Activated CD4-positive, alpha-beta memory T cell treated with anti-CD3 and anti-CD28 coated beads, Interleukin-2, amount 10 ng/mL, durations not matched to agents 7 days and 5 days (primary cell): Measurements from ENCODE around the gene DTX3L. TPM values are rescaled to one million over a fixed set of nuclear protein-coding genes. Genes with fewer than 3 reads are reported as not detected.

Experiments
- CTCF ChIA-PET: fragments of 350-600 bp; sonication (Branson Sonifier 250); formaldehyde crosslinking; loops from one replicate; lab custom pipeline; 2021; ENCODE audit warnings: antibody characterized with exemption, inconsistent platforms; lab: Charles Lee
- POLR2A ChIA-PET: fragments of 350-600 bp; sonication (Branson Sonifier 250); formaldehyde crosslinking; loops from one replicate; lab custom pipeline; 2021; ENCODE audit warnings: antibody characterized with exemption; lab: Charles Lee
- DNase-seq: peaks from one replicate; pipeline ENCODE4 v3.0.0-alpha.2; 2020
- H3K27ac Mint-ChIP-seq: one replicate; pipeline ENCODE4 v1.8.0; 2021; ENCODE audit warnings: mild to moderate bottlenecking, mixed read lengths
- H3K27me3 Mint-ChIP-seq: one replicate; pipeline ENCODE4 v1.8.0; 2021; ENCODE audit warnings: mixed read lengths
- H3K36me3 Mint-ChIP-seq: one replicate; pipeline ENCODE4 v1.8.0; 2021; ENCODE audit warnings: low read depth, mixed read lengths
- H3K4me1 Mint-ChIP-seq: one replicate; pipeline ENCODE4 v1.8.0; 2021; ENCODE audit warnings: mixed read lengths
- H3K4me3 Mint-ChIP-seq: one replicate; pipeline ENCODE4 v1.8.0; 2021; ENCODE audit warnings: mild to moderate bottlenecking, mixed read lengths
- H3K9me3 Mint-ChIP-seq: one replicate; pipeline ENCODE4 v1.8.0; 2021; ENCODE audit warnings: mixed read lengths
- total RNA-seq, 2 experiments: library from RNA; stranded (reverse); gene quantifications; one replicate each; pipeline ENCODE4 v1.2.3, GENCODE V29; 2021

DTX3L gene
- total RNA-seq, 2 experiments from 2014 or later, result 135 to 144 TPM

DNA sequence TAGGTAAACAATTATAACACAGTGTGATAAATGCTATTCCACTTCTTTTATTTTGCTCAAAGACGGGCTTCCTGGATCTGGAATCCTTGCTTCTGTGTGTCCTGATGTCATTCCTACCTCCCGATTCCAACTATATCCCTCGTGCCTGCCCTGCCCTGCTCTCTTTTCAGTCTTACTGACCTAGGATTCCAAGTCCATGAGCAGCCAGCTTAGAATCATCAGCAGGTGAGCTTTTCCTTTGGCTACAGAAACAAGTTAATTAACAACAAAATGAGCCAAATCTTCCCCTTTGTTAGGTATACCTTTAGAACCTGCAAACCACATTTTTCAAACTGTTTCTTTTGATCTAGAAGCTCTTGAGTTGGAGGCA, 27.5 kb upstream of the DTX3L start:
- Mint-ChIP-seq H3K9me3 (no peaks in the 10 kb centered on the region), H3K27ac (no peak overlapping the region), H3K4me3 (no peak overlapping the region), H3K4me1 (peaks cover 63% of the 10 kb centered on the region), H3K27me3 (no peaks in the 10 kb centered on the region), H3K36me3 (peaks cover 93% of the 10 kb centered on the region)
- ChIA-PET CTCF (interaction anchor here (0.8 to 1.6 kb wide), 3 partner anchors 11 to 142 kb away, joined by 3 to 4 read pairs (median 4); no protein-coding TSS in a partner anchor), POLR2A (interaction anchor here (1.0 to 2.0 kb wide), 2 partner anchors 12 to 141 kb away, joined by 3 to 8 read pairs; no protein-coding TSS in a partner anchor)
- DNase-seq, result no peak

DNA sequence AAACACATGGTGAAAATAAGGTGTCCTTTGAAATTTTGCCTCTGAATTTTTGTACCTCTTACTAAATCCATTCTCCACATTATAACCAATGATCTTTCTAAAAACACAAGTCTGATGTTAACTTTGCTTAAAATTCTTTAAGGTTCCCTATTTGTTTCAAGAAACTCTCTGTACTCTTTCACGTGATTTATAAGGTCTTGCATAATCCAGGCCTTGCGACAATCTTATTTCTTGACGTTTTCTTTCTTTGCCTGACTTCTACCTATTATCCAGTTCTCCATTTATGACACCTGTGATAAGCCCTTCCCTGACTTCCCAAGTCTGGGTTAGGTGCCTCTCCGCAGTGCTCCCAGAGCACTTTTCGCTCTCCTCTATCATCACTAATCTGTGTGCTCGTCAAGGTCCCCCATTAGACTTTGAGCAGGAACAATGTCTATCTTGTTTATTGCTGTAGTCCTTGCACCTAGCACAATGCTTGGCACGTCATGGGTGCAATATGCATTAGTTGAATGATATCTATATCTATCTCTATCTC, 25.1 kb upstream of the DTX3L start:
- H3K27ac Mint-ChIP-seq, result no peak overlapping the region
- no peak overlapping the region for H3K4me3 Mint-ChIP-seq
- H3K9me3 Mint-ChIP-seq, result no peaks in the 10 kb centered on the region
- H3K4me1 Mint-ChIP-seq, result peaks cover 49% of the 10 kb centered on the region
- ChIA-PET CTCF (no interaction called here), POLR2A (interaction anchor here (1.2 kb wide), 1 partner anchor 155 kb away, joined by 3 read pairs; the partner anchor contains the start of gene FAM162A)
- peaks cover 86% of the 10 kb centered on the region for H3K36me3 Mint-ChIP-seq
- H3K27me3 Mint-ChIP-seq, result no peaks in the 10 kb centered on the region
- DNase-seq, result no peak

DNA sequence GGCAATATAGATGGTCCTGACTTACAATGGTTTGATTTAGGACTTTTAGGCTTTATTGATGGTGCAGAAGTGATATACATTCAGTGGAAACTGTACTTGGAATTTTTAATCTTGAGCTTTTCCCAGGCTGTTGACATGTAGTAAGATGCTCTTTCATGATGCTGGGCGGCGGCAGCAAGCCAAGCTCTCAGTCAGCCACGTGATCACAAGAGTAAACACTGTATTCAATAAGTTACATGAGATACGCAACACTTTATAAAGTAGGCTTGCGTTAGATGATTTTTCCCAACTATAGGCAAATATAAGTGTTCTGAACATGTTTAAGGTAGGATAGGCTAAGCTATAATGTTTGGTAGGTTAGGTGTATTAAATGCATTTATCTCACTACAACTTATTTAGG, 18.0 kb upstream of the DTX3L start:
- H3K4me1 Mint-ChIP-seq, result peaks cover 5% of the 10 kb centered on the region
- no peak for DNase-seq
- no peak overlapping the region for H3K27ac Mint-ChIP-seq
- ChIA-PET CTCF (interaction anchor here (0.8 kb wide), 1 partner anchor 13 kb away, joined by 3 read pairs; no protein-coding TSS in a partner anchor), POLR2A (interaction anchor here (0.5 to 1.2 kb wide), 2 partner anchors 9 to 133 kb away, joined by 3 read pairs; no protein-coding TSS in a partner anchor)
- H3K9me3 Mint-ChIP-seq, result no peaks in the 10 kb centered on the region
- no peak overlapping the region for H3K4me3 Mint-ChIP-seq
- peaks cover 80% of the 10 kb centered on the region for H3K36me3 Mint-ChIP-seq
- no peaks in the 10 kb centered on the region for H3K27me3 Mint-ChIP-seq

DNA sequence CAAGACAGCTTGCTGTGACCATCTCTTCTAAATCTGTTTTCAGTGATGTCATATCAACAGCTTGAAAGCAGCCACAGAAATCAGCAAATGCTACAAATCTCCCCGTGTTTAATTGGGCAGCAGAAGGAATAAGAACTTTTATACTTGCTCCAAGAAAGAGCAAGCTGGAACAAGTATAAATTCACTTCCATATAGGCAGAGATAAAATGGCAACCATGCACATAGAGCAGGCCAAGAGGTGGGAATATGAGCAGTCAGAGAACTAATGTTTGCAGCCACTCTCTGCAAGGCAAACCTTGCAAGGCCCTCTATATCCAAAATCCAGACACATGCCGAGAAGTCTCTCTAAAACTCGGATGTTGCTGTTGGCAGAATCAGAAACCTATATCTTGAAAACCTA, 16.1 kb upstream of the DTX3L start:
- peaks cover 5% of the 10 kb centered on the region for H3K4me1 Mint-ChIP-seq
- DNase-seq, result no peak
- CTCF ChIA-PET, result interaction anchor here (1.3 kb wide), 1 partner anchor 131 kb away, joined by 4 read pairs; no protein-coding TSS in a partner anchor
- no peaks in the 10 kb centered on the region for H3K27me3 Mint-ChIP-seq
- H3K4me3 Mint-ChIP-seq, result no peak overlapping the region
- no peaks in the 10 kb centered on the region for H3K9me3 Mint-ChIP-seq
- POLR2A ChIA-PET, result interaction anchor here (0.9 to 1.8 kb wide), 5 partner anchors 11 to 133 kb away, joined by 3 to 8 read pairs (median 4); no protein-coding TSS in a partner anchor
- no peak overlapping the region for H3K27ac Mint-ChIP-seq
- H3K36me3 Mint-ChIP-seq, result peaks cover 89% of the 10 kb centered on the region

DNA sequence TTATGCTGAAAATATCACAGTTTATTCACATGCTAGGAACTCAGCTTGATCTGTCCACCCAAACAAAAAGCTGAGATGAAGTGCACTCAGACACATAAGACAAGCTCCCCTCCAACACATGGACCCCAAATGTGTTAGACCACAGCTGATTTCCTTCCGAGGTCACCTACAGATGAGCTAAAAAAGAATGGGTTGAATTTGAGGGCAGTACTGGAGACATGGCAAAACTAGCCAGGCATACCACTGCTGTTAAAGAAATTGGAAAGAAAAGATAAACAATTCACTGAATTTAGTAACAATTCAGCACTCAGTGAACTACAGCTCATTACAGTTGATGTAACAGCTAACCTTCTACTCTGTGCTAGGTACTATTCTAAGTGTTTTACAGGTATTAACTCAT, 15.5 kb upstream of the DTX3L start:
- POLR2A ChIA-PET, result interaction anchor here (1.0 to 1.8 kb wide), 4 partner anchors 11 to 134 kb away, joined by 3 to 8 read pairs (median 4); no protein-coding TSS in a partner anchor
- no peaks in the 10 kb centered on the region for H3K27me3 Mint-ChIP-seq
- peaks cover 89% of the 10 kb centered on the region for H3K36me3 Mint-ChIP-seq

DNA sequence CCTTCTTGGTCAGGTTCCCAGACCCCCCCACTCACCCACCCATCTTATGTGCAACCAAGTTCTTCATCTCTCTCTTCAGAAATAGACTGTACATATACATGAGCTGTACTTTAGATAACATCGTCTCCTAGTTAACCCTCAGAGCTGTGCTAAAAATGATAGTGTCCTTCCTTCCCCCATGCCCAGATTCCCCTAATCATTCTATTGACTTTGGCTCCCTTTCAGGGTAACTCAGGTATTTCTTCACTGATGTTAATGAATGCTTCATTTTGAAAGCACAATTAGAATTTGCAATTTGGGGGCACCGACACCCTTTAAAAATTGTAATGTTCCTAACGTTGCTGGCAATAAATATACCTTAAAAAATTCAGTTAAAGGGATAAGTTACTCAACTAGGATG, 11.0 kb upstream of the DTX3L start:
- Mint-ChIP-seq H3K9me3 (no peaks in the 10 kb centered on the region), H3K4me1 (peaks cover 29% of the 10 kb centered on the region), H3K36me3 (peaks cover 86% of the 10 kb centered on the region), H3K27ac (no peak overlapping the region), H3K4me3 (no peak overlapping the region), H3K27me3 (no peaks in the 10 kb centered on the region)
- DNase-seq, result no peak
- ChIA-PET POLR2A (interaction anchor here (1.3 to 2.2 kb wide), 2 partner anchors 11 to 141 kb away, joined by 3 to 7 read pairs; partner anchors contain the start of genes DTX3L and PARP9), CTCF (interaction anchor here (0.6 kb wide), 1 partner anchor 766 kb away, joined by 3 read pairs; no protein-coding TSS in a partner anchor)

More for the DNA sequence above, 15.5 kb upstream of the DTX3L start:
- Mint-ChIP-seq H3K27ac (no peak overlapping the region), H3K4me1 (peaks cover 9% of the 10 kb centered on the region), H3K9me3 (no peaks in the 10 kb centered on the region), H3K4me3 (no peak overlapping the region)
- CTCF ChIA-PET, result interaction anchor here (0.9 to 1.3 kb wide), 3 partner anchors 14 to 131 kb away, joined by 3 to 5 read pairs (median 4); no protein-coding TSS in a partner anchor
- DNase-seq, result no peak

DNA sequence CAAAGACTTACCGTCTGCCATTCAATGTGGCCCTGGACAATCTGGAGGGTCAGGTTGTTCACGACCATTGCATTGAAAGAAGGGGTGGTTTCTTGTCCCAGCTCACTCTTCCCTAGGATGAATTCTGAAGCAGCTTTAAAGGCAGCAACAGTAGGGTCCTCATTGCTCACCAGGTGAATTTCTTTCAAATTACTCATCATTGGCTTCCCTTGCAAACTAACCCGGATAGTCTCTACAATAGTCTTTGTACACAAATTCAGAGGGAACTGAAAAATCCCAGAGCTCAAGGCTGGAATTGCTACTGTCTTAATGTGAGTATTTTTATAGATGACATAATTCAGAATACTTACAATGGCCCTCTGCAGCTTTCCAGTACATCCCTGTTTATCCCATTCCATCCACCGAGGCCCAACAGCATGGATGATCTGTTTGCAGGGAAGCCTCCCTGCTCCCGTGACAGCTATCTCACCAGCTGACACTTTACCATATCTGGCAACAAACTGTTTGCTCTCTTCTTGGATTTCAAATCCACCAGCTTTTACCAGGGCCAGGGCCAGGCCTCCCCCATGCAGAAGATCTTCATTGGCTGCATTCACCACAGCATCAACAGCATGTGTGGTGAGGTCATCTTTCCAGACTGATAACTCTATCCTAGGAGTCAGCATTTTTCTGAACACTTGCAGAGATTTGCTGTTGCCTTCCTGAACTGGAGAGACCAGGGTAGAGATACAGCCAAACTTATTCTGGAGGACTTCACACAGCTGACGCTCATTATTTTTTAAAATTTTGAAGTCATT, 8.7 kb upstream of the DTX3L start:
- H3K36me3 Mint-ChIP-seq, result peaks cover 89% of the 10 kb centered on the region
- no peaks in the 10 kb centered on the region for H3K27me3 Mint-ChIP-seq
- POLR2A ChIA-PET, result interaction anchor here (0.7 to 13.4 kb wide), 5 partner anchors 9 to 131 kb away, joined by 3 to 228 read pairs (median 4); partner anchors contain the start of genes DTX3L, PARP14 and PARP9
- DNase-seq, result no peak
- peaks cover 41% of the 10 kb centered on the region for H3K4me1 Mint-ChIP-seq
- no peaks in the 10 kb centered on the region for H3K9me3 Mint-ChIP-seq
- no peak overlapping the region for H3K4me3 Mint-ChIP-seq
- CTCF ChIA-PET, result interaction anchor here (1.3 to 12.3 kb wide), 2 partner anchors 123 to 150 kb away, joined by 3 to 206 read pairs; partner anchors contain the start of gene PARP14
- H3K27ac Mint-ChIP-seq, result no peak overlapping the region

DNA sequence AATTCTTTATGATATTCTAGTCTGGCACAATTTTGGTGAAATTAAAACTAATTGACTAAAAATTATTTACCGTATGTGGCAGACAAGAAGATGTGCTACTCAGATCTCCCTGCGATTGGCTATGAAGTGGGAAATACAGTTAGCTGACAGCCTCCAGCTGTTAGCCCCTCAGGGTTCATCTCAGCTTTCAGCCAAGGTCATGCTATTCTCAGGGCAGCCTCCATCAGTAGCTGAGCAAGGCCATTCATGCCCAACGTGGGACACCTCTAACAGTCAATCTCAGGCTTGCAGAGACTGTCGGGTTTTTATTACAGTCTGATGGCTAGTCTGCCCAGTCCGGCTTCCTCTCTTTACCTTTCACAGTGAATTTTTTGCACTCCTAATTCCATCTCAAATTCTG, 6.8 kb upstream of the DTX3L start:
- ChIA-PET CTCF (interaction anchor here (0.5 to 12.3 kb wide), 2 partner anchors 121 to 606 kb away, joined by 3 to 206 read pairs; partner anchors contain the start of gene PARP14), POLR2A (interaction anchor here (1.4 to 13.4 kb wide), 2 partner anchors 64 to 122 kb away, joined by 3 to 228 read pairs; partner anchors contain the start of gene PARP14)
- H3K36me3 Mint-ChIP-seq, result peaks cover 86% of the 10 kb centered on the region
- no peak for DNase-seq
- no peak overlapping the region for H3K27ac Mint-ChIP-seq
- H3K4me1 Mint-ChIP-seq, result peaks cover 56% of the 10 kb centered on the region
- no peak overlapping the region for H3K4me3 Mint-ChIP-seq
- no peaks in the 10 kb centered on the region for H3K9me3 Mint-ChIP-seq
- H3K27me3 Mint-ChIP-seq, result no peaks in the 10 kb centered on the region

DNA sequence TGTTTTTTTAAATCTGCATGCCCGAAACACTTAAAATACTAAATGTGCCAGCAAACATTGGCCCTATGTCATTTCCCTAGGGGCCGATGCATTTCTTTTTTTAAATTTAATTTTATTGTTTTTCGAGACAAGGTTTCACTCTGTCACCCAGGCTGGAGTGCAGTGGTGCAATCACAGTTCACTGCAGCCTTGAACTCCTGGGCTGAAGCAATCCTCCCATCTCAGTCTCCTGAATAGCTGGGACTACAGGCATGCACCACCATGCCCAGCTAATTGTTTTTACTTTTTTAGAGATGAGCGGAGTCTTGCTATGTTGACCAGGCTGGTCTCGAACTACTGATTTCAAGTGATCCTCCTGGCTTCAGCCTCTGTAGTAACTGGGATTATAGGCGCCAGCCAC, 5.5 kb upstream of the DTX3L start:
- POLR2A ChIA-PET, result interaction anchor here (1.5 to 13.4 kb wide), 2 partner anchors 121 to 166 kb away, joined by 5 to 228 read pairs; partner anchors contain the start of gene PARP14
- Mint-ChIP-seq H3K9me3 (no peaks in the 10 kb centered on the region), H3K4me3 (no peak overlapping the region), H3K27me3 (no peaks in the 10 kb centered on the region), H3K36me3 (peaks cover 85% of the 10 kb centered on the region), H3K27ac (no peak overlapping the region), H3K4me1 (peaks cover 61% of the 10 kb centered on the region)
- CTCF ChIA-PET, result interaction anchor here (1.1 to 12.3 kb wide), 5 partner anchors 13 to 169 kb away, joined by 3 to 206 read pairs (median 4); partner anchors contain the start of gene PARP14
- no peak for DNase-seq

DNA sequence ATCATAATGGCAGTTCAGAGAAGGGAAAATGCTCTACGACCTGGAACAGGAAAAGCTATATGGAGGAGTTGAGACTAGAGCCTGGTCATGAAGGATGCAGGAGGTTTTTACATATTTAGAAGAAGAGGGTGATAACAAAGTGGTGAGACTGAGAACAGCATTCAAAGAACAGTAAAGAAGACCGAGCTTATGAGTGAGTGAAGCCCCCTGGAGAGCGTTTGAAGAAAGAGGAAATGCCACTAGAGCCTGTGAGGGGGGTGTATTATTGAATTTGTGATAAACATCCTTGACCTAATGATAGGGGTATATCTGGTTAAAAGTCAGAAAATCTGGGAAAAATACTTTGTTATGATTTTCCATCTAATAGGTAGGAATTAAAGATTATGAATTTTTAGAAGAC, 4.2 kb upstream of the DTX3L start:
- H3K27ac Mint-ChIP-seq, result no peak overlapping the region
- CTCF ChIA-PET, result interaction anchor here (1.9 to 12.3 kb wide), 3 partner anchors 119 to 131 kb away, joined by 4 to 206 read pairs (median 4); partner anchors contain the start of gene PARP14
- H3K4me1 Mint-ChIP-seq, result peaks cover 57% of the 10 kb centered on the region
- no peaks in the 10 kb centered on the region for H3K27me3 Mint-ChIP-seq
- H3K4me3 Mint-ChIP-seq, result no peak overlapping the region
- peaks cover 81% of the 10 kb centered on the region for H3K36me3 Mint-ChIP-seq
- POLR2A ChIA-PET, result interaction anchor here (9.1 to 13.4 kb wide), 2 partner anchors 17 to 119 kb away, joined by 129 to 228 read pairs; partner anchors contain the start of genes PARP14 and PARP15
- DNase-seq, result no peak
- H3K9me3 Mint-ChIP-seq, result no peaks in the 10 kb centered on the region

DNA sequence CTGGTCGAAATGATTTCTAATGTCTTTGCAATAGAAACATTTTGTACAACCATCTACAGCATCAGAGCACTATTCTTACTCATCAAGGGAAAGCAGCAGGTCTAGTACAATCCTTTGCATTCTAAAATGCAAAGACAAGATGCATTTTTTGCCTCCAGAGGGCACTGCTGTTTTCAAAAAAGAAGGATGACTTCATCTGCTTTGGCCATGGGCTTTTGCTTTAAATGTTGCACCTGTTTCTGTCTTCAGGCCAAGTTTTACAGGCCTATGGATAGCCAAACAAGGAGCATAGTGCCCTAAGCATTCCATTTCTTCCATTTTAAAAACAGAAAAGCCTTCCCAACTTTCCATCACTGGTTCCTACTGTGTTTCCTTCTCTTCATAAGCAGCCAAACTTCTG, 3.5 kb upstream of the DTX3L start:
- POLR2A ChIA-PET, result interaction anchor here (9.1 to 13.4 kb wide), 2 partner anchors 16 to 119 kb away, joined by 129 to 228 read pairs; partner anchors contain the start of genes PARP14 and PARP15
- H3K27ac Mint-ChIP-seq, result peak overlapping the region; percentile 56
- CTCF ChIA-PET, result interaction anchor here (1.0 to 12.3 kb wide), 5 partner anchors 18 to 176 kb away, joined by 3 to 206 read pairs (median 4); partner anchors contain the start of genes FAM162A and PARP14
- peak overlapping the region; percentile 98 for H3K4me3 Mint-ChIP-seq
- DNase-seq, result peak; percentile 65
- peaks cover 79% of the 10 kb centered on the region for H3K36me3 Mint-ChIP-seq
- H3K27me3 Mint-ChIP-seq, result no peaks in the 10 kb centered on the region
- no peaks in the 10 kb centered on the region for H3K9me3 Mint-ChIP-seq
- peaks cover 53% of the 10 kb centered on the region for H3K4me1 Mint-ChIP-seq
